PFSK-1 (cell line): ENCODE results near the gene CPA2.

Experiments
- FOXP2 ChIP-seq: optimal IDR thresholded peaks from 2 replicates; pipeline ENCODE3; 2011; ENCODE audit warnings: borderline replicate concordance, control low read depth, inconsistent platforms; ENCODE audit not compliant: insufficient read depth; ENCODE audit errors: extremely low read length, extremely low read depth
- POLR2AphosphoS5 ChIP-seq: IDR thresholded peaks from 2 replicates; pipeline ENCODE4 v1.6.1; 2012; ENCODE audit warnings: low read depth, mild to moderate bottlenecking, control low read depth, low read length, moderate library complexity
- SIN3A ChIP-seq: IDR thresholded peaks from 2 replicates; pipeline ENCODE4 v1.6.1; 2012; ENCODE audit warnings: mild to moderate bottlenecking, low read length, moderate library complexity, borderline replicate concordance; ENCODE audit not compliant: insufficient read depth
- TAF1 ChIP-seq: IDR thresholded peaks from 2 replicates; pipeline ENCODE4 v1.6.1; 2012; ENCODE audit warnings: low read length, control low read depth, borderline replicate concordance; ENCODE audit not compliant: insufficient read depth
- TF ChIP-seq, protein P1 (sequence below), 2 experiments: IDR thresholded peaks; 2 replicates each; pipeline versions ENCODE4 v1.6.1 to v1.8.0; 2011 to 2012; ENCODE audit warnings: low read depth in 2 of 2, low read length in 2 of 2, control low read depth in 1 of 2, inconsistent platforms in 1 of 2, mild to moderate bottlenecking in 1 of 2, moderate library complexity in 1 of 2; ENCODE audit not compliant: insufficient read depth in 1 of 2

CPA2 gene

DNA sequence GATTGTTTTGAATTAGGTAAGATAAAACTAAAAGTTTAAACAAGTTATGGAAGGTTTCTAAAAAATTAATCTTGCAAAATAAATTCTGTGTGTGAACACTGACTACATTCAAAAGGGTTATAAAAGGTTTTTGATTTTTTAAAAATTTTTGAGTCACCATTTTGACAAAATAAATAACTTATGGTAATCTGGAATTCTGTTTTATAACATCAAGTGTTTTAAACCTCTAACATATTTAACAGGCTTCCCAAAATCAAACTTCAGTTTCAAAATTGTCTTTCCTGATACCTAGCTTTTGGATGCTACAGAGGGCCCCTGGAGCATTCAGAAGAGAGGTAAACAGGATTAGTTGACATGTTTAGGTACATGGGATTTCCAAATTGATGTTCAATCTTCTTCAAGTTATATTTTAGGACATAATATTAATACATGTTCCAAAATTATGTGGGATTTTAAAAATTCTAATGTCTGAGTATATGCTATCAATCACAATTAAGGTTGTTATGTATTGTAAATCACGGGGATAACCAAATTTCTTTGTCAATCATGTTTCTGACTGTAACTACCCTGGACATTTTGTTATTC, 8.1 kb upstream of the CPA2 start:
- no peak for TF ChIP-seq FOXP2
- no peak for TF ChIP-seq TAF1
- TF ChIP-seq, protein P1, sequence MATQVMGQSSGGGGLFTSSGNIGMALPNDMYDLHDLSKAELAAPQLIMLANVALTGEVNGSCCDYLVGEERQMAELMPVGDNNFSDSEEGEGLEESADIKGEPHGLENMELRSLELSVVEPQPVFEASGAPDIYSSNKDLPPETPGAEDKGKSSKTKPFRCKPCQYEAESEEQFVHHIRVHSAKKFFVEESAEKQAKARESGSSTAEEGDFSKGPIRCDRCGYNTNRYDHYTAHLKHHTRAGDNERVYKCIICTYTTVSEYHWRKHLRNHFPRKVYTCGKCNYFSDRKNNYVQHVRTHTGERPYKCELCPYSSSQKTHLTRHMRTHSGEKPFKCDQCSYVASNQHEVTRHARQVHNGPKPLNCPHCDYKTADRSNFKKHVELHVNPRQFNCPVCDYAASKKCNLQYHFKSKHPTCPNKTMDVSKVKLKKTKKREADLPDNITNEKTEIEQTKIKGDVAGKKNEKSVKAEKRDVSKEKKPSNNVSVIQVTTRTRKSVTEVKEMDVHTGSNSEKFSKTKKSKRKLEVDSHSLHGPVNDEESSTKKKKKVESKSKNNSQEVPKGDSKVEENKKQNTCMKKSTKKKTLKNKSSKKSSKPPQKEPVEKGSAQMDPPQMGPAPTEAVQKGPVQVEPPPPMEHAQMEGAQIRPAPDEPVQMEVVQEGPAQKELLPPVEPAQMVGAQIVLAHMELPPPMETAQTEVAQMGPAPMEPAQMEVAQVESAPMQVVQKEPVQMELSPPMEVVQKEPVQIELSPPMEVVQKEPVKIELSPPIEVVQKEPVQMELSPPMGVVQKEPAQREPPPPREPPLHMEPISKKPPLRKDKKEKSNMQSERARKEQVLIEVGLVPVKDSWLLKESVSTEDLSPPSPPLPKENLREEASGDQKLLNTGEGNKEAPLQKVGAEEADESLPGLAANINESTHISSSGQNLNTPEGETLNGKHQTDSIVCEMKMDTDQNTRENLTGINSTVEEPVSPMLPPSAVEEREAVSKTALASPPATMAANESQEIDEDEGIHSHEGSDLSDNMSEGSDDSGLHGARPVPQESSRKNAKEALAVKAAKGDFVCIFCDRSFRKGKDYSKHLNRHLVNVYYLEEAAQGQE (IDR thresholded peaks at IDR 0.05; ENCODE audit: insufficient read depth in 1 of 2, low read depth in 2 of 2, low read length in 2 of 2) = no peak
- TF ChIP-seq POLR2AphosphoS5 = no peak
- no peak for TF ChIP-seq SIN3A

DNA sequence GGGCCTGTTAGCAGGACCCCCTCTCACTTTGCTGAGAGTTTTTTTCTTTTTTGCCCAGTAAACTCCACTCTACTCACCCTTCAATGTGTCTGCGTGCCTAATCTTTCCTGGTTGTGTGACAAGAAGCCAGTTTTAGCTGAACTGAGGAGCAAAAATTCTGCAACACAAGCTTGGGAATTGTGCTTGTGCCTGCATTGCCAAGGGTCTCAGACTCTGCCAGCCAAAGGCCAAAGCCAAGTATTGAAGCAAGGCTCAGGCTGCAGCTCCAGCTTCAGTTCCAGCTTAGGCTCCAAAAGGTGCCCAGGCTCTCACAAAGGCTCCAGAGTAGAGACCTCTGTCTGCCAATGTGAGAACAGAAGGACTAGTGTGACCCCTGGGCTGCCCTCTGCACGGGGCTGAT, 4.2 kb upstream of the CPA2 start:
- no peak for TF ChIP-seq TAF1
- TF ChIP-seq POLR2AphosphoS5 = no peak
- TF ChIP-seq, protein P1 (IDR thresholded peaks at IDR 0.05; ENCODE audit: insufficient read depth in 1 of 2, low read depth in 2 of 2, low read length in 2 of 2) = no peak
- no peak for TF ChIP-seq FOXP2
- TF ChIP-seq SIN3A = no peak

DNA sequence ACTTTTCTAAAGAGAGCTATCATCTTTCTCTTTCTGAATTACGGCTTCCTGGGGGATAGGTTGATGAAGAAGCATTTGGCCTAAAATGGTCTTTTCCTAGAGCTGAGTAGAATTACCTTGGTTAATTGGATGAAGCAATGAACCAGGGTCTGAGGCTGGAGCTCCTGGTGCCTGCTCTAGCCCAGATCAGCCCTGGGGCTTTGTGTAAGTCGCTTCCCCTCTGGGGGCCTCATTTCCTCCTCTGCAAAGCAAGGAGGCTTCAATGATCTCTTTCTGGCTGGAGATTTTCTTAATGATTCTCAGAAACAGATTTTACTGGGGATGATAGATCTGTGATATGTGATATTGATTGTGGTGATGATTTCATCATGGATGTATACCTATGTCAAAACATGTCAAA, 3.5 kb upstream of the CPA2 start:
- TF ChIP-seq FOXP2 = no peak
- no peak for TF ChIP-seq SIN3A
- TF ChIP-seq POLR2AphosphoS5 = no peak
- TF ChIP-seq TAF1 = no peak
- TF ChIP-seq, protein P1 (IDR thresholded peaks at IDR 0.05; ENCODE audit: insufficient read depth in 1 of 2, low read depth in 2 of 2, low read length in 2 of 2) = no peak

DNA sequence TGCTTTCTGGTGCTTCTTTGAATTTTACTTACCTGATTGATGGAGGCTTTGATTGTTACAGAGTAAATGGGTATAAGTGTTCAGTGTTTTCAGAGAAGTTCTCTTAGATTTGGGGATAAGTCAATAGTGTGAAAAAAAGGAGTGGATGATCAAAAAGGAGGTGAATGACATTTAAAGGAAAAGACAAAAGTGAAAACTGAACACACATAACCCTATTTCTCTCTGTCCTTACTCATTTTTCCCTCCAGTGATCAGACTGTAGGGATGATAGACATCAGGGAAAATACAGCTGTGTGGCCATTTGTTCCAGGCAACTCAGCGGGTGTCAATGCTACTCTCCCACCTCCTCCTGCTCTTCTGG, 278 bp downstream of the CPA2 start:
- TF ChIP-seq POLR2AphosphoS5 = no peak
- TF ChIP-seq, protein P1 (IDR thresholded peaks at IDR 0.05; ENCODE audit: insufficient read depth in 1 of 2, low read depth in 2 of 2, low read length in 2 of 2) = no peak
- TF ChIP-seq SIN3A = no peak
- no peak for TF ChIP-seq TAF1
- no peak for TF ChIP-seq FOXP2
